ENCODE results near the gene KCNN4.

The KCNN4 gene

GRCh38 chr19:43755256-43755801 lies 25.4 kb downstream of the KCNN4 start (continued):
- no peak for TF ChIP-seq ZNF350 (tag by site-specific recombination; IDR thresholded peaks at IDR 0.05)
- no peak for TF ChIP-seq ZNF266 (tag by site-specific recombination; IDR thresholded peaks at IDR 0.05; ENCODE audit: low read depth)
- peak; percentile 81; the same call in 1 of the 2 replicates for TF ChIP-seq IKZF3 (tag by site-specific recombination; IDR thresholded peaks at IDR 0.05)
- no peak for TF ChIP-seq ZNF521 (tag by site-specific recombination; IDR thresholded peaks at IDR 0.05)
- peak; percentile 30 for TF ChIP-seq ZNF639 (tag by site-specific recombination; IDR thresholded peaks at IDR 0.05)
- no peak for TF ChIP-seq GLI4 (tag by site-specific recombination; IDR thresholded peaks at IDR 0.05)
- TF ChIP-seq REPIN1 (tag by site-specific recombination; IDR thresholded peaks at IDR 0.05; ENCODE audit: low read depth), result 0 out of 2 replicates have a peak, but pooled peaks have one; percentile 46
- no peak for TF ChIP-seq ZNF223 (tag by site-specific recombination; IDR thresholded peaks at IDR 0.05)
- TF ChIP-seq AEBP2 (tag by site-specific recombination; IDR thresholded peaks at IDR 0.05; ENCODE audit: borderline replicate concordance), result no peak
- TF ChIP-seq ZNF280C (tag by site-specific recombination; IDR thresholded peaks at IDR 0.05), result no peak
- TF ChIP-seq ZNF140 (tag by site-specific recombination; IDR thresholded peaks at IDR 0.05), result no peak
- no peak for TF ChIP-seq ZNF112 (tag by site-specific recombination; IDR thresholded peaks at IDR 0.05)
- TF ChIP-seq BCL11A (tag by site-specific recombination; IDR thresholded peaks at IDR 0.05; ENCODE audit: low read depth), result peak; percentile 14; the same call in 1 of the 2 replicates
- no peak for TF ChIP-seq BCL6B (tag by site-specific recombination; IDR thresholded peaks at IDR 0.05)
- no peak for TF ChIP-seq ZNF596 (tag by site-specific recombination; IDR thresholded peaks at IDR 0.05)
- TF ChIP-seq MEIS1 (CRISPR knock-in tag; IDR thresholded peaks at IDR 0.05; ENCODE audit: borderline replicate concordance), result no peak
- TF ChIP-seq ZNF121 (tag by site-specific recombination; IDR thresholded peaks at IDR 0.05), result peak; percentile 34; the same call in 1 of the 2 replicates
- TF ChIP-seq KLF10 (tag by site-specific recombination; IDR thresholded peaks at IDR 0.05), result no peak
- TF ChIP-seq ZBTB6 (tag by site-specific recombination; IDR thresholded peaks at IDR 0.05), result peak; percentile 5; the same call in 1 of the 2 replicates
- peak; percentile 44 for TF ChIP-seq ZNF580 (tag by site-specific recombination; IDR thresholded peaks at IDR 0.05)
- no peak for TF ChIP-seq ZNF311 (tag by site-specific recombination; IDR thresholded peaks at IDR 0.05; ENCODE audit: borderline replicate concordance)
- no peak for TF ChIP-seq ZNF114 (tag by site-specific recombination; IDR thresholded peaks at IDR 0.05)
- TF ChIP-seq ZIC2 (tag by site-specific recombination; IDR thresholded peaks at IDR 0.05), result 0 out of 2 replicates have a peak, but pooled peaks have one; percentile 2
- TF ChIP-seq HIC1 (tag by site-specific recombination; IDR thresholded peaks at IDR 0.05), result no peak
- TF ChIP-seq ZNF433 (tag by site-specific recombination; IDR thresholded peaks at IDR 0.05; ENCODE audit: low read depth), result no peak
- no peak for TF ChIP-seq BCL11B (tag by site-specific recombination; IDR thresholded peaks at IDR 0.05; ENCODE audit: low read depth)
- peak; percentile 35 for TF ChIP-seq ZNF623 (tag by site-specific recombination; IDR thresholded peaks at IDR 0.05)
- TF ChIP-seq SP2 (tag by site-specific recombination; IDR thresholded peaks at IDR 0.05), result no peak
- TF ChIP-seq KLF1 (tag by site-specific recombination; IDR thresholded peaks at IDR 0.05), result no peak; the same call in 1 of the 2 replicates
